ENCODE results near the gene VAX1. TPM values are rescaled to one million over a fixed set of nuclear protein-coding genes. Genes with fewer than 3 reads are reported as not detected.

VAX1 gene
- total RNA-seq, 1 experiment from 2014 or later, result 74.4 TPM

DNA sequence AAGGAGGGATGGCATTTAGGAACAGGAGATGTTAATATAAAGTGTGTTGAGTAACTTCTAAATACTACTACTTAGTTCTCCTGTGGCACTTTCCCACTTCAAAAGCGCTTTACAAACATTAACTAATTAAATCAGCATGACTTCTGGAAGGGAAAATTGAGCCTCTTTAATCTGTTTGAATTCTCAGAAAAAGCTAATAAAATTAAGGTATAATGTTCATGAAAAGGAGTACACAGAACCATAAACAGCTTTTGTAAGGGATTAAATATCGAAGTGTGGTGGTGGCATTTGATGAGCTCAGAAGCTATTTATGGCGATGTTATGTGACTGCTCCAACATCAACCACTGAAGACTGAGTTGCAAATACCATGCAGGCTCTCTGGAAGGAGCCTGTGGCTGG lies 10.2 kb upstream of the VAX1 start:
- no peak for TF ChIP-seq EZH2 (IDR thresholded peaks at IDR 0.05; ENCODE audit: borderline replicate concordance, low read depth, low read length, poor library complexity, severe bottlenecking)
- TF ChIP-seq, protein P1, sequence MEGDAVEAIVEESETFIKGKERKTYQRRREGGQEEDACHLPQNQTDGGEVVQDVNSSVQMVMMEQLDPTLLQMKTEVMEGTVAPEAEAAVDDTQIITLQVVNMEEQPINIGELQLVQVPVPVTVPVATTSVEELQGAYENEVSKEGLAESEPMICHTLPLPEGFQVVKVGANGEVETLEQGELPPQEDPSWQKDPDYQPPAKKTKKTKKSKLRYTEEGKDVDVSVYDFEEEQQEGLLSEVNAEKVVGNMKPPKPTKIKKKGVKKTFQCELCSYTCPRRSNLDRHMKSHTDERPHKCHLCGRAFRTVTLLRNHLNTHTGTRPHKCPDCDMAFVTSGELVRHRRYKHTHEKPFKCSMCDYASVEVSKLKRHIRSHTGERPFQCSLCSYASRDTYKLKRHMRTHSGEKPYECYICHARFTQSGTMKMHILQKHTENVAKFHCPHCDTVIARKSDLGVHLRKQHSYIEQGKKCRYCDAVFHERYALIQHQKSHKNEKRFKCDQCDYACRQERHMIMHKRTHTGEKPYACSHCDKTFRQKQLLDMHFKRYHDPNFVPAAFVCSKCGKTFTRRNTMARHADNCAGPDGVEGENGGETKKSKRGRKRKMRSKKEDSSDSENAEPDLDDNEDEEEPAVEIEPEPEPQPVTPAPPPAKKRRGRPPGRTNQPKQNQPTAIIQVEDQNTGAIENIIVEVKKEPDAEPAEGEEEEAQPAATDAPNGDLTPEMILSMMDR (conservative IDR thresholded peaks at IDR 0.05; ENCODE audit: low read depth, low read length), result no peak
- intact Hi-C loops (cut with micrococcal nuclease; ENCODE audit: unreplicated experiment), result no loop called here

DNA sequence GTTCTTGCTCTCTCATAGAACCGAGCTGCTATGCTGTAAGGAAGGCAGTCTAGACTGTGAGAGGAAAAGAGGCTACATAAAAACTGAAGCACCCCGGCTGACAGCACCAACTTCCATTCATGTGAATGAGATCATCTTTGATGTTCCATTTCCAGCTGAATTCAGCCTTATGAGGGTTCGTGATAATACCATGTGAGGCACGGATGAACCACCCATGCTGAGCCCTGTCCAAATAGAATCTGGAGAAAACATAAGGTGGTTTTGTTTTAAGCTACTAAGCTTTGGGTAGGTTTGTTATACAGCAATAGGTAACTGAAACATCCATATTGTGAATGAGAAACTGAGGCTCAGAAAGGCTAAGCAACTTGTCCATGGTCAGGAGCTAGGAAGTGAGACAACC lies 6.9 kb upstream of the VAX1 start:
- no TSS peak for BruUV-seq (replicated peaks)
- TF ChIP-seq, protein P1 (conservative IDR thresholded peaks at IDR 0.05; ENCODE audit: low read depth, low read length), result no peak
- TF ChIP-seq EZH2 (IDR thresholded peaks at IDR 0.05; ENCODE audit: borderline replicate concordance, low read depth, low read length, poor library complexity, severe bottlenecking), result no peak
- peaks cover 16% of the 10 kb centered on the region for H3K4me1 ChIP-seq (ENCODE audit: insufficient read depth, low read length, poor library complexity, severe bottlenecking)
- CTCF ChIA-PET, result no interaction called here
- H3K27ac ChIP-seq (ENCODE audit: low read depth, low read length, poor library complexity, severe bottlenecking), result no peak overlapping the region
- no peak for DNase-seq (ENCODE audit: low spot score)
- no peaks in the 10 kb centered on the region for H3K27me3 ChIP-seq (replicated peaks; ENCODE audit: insufficient read depth, low read depth, low read length, poor library complexity)
- H3K4me3 ChIP-seq (ENCODE audit: low read depth, low read length, poor library complexity, severe bottlenecking), result no peak overlapping the region
- H3K36me3 ChIP-seq (ENCODE audit: insufficient read depth, low read length, poor library complexity, severe bottlenecking), result no peaks in the 10 kb centered on the region
- H3K9me3 ChIP-seq (ENCODE audit: low read depth, low read length, poor library complexity, severe bottlenecking), result peaks cover 6% of the 10 kb centered on the region
- POLR2A ChIA-PET (ENCODE audit: low non-redundant PET), result no interaction called here
- intact Hi-C loops (cut with micrococcal nuclease; ENCODE audit: unreplicated experiment), result no loop called here

More for the DNA sequence above, 10.2 kb upstream of the VAX1 start:
- Histone ChIP-seq H3K27me3 (replicated peaks; ENCODE audit: insufficient read depth, low read depth, low read length, poor library complexity) (no peaks in the 10 kb centered on the region), H3K36me3 (ENCODE audit: insufficient read depth, low read length, poor library complexity, severe bottlenecking) (no peaks in the 10 kb centered on the region), H3K9me3 (ENCODE audit: low read depth, low read length, poor library complexity, severe bottlenecking) (peaks cover 6% of the 10 kb centered on the region), H3K4me3 (ENCODE audit: low read depth, low read length, poor library complexity, severe bottlenecking) (no peak overlapping the region), H3K4me1 (ENCODE audit: insufficient read depth, low read length, poor library complexity, severe bottlenecking) (peaks cover 11% of the 10 kb centered on the region), H3K27ac (ENCODE audit: low read depth, low read length, poor library complexity, severe bottlenecking) (no peak overlapping the region)
- no TSS peak for BruUV-seq (replicated peaks)
- ChIA-PET POLR2A (ENCODE audit: low non-redundant PET) (no interaction called here), CTCF (no interaction called here)
- peak; percentile 34 for DNase-seq (ENCODE audit: low spot score)

DNA sequence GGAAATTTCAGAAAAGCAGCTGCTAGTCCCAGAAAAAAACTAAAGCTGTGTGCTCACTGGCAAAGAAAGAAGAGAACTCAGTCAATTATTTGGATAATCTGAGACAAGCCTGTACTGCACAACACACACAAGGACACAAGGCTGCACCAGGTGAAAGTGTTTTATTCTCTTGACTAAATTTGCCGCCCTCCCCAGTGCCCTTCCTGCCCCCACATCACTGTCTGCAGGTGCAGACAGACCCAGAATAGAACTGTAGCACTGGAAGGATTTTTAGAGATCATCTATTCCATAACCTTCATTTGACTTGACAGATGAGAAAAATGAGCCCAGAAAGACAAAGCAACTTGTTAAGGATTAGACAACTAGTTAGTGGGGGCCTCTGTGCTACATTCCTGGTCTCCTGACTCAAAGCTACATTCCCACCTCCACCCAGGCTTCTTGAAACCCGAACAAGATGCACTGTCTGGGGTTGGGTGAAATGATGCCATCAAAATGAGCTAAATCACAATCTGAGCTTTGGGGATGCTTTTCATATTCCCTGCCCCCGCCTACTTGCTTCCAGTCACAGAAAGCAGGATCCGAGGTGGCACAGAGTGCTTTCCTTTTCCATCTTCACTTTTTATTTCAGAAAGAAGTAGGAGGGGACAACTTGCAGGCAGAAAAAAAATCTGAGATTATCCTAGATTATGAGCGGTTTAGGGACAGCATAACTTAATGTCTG lies 5.2 kb upstream of the VAX1 start:
- TF ChIP-seq EZH2 (IDR thresholded peaks at IDR 0.05; ENCODE audit: borderline replicate concordance, low read depth, low read length, poor library complexity, severe bottlenecking), result no peak
- TF ChIP-seq, protein P1 (conservative IDR thresholded peaks at IDR 0.05; ENCODE audit: low read depth, low read length), result no peak
- Histone ChIP-seq H3K27me3 (replicated peaks; ENCODE audit: insufficient read depth, low read depth, low read length, poor library complexity) (no peaks in the 10 kb centered on the region), H3K4me3 (ENCODE audit: low read depth, low read length, poor library complexity, severe bottlenecking) (no peak overlapping the region), H3K36me3 (ENCODE audit: insufficient read depth, low read length, poor library complexity, severe bottlenecking) (no peaks in the 10 kb centered on the region), H3K27ac (ENCODE audit: low read depth, low read length, poor library complexity, severe bottlenecking) (no peak overlapping the region), H3K9me3 (ENCODE audit: low read depth, low read length, poor library complexity, severe bottlenecking) (peaks cover 6% of the 10 kb centered on the region), H3K4me1 (ENCODE audit: insufficient read depth, low read length, poor library complexity, severe bottlenecking) (peaks cover 17% of the 10 kb centered on the region)
- no TSS peak for BruUV-seq (replicated peaks)
- DNase-seq (ENCODE audit: low spot score), result no peak
- CTCF ChIA-PET, result no interaction called here
- intact Hi-C loops (cut with micrococcal nuclease; ENCODE audit: unreplicated experiment), result no loop called here
- POLR2A ChIA-PET (ENCODE audit: low non-redundant PET), result no interaction called here

All from A673 (cell line).